Stomach (tissue), 9 donors: ENCODE data around the gene TOMM34. TPM values are rescaled to one million over a fixed set of nuclear protein-coding genes. Genes with fewer than 3 reads are reported as not detected.
A peak's percentile ranks its signal among the peaks of the same experiment; 100 is the strongest.

Source experiments
- DNase-seq, 2 donors: peaks; one replicate each; pipeline versions ENCODE4 v3.0.0 to v3.0.0-alpha.2; 2013 to 2019
- H3K27ac ChIP-seq, 5 donors: fragments of 200-600 bp in 4 of 5; sonication (generic) in 4 of 5; one replicate each; pipeline ENCODE4 v1.5.1; 2013 to 2019; ENCODE audit warnings: mild to moderate bottlenecking in 1 of 5, moderate library complexity in 1 of 5
- H3K27me3 ChIP-seq, 3 donors: fragments of 200-600 bp; sonication (generic); one replicate each; pipeline ENCODE4 v1.5.1; 2017 to 2019; ENCODE audit warnings: mixed run types in 1 of 3
- H3K36me3 ChIP-seq, 4 donors: fragments of 200-600 bp; sonication (generic); 1 replicate in 3 of 4; 2 replicates in 1 of 4; pipeline ENCODE4 v1.5.1; 2016 to 2019
- H3K4me1 ChIP-seq, 4 donors: fragments of 200-600 bp; sonication (generic); one replicate each; pipeline ENCODE4 v1.5.1; 2016 to 2019
- H3K4me3 ChIP-seq, 4 donors: fragments of 200-600 bp; sonication (generic) in 3 of 4; one replicate each; pipeline ENCODE4 v1.5.1; 2016 to 2019; ENCODE audit warnings: mild to moderate bottlenecking in 1 of 4
- H3K9me3 ChIP-seq, 4 donors: fragments of 200-600 bp; sonication (generic); one replicate each; pipeline ENCODE4 v1.5.1; 2016 to 2019
- CTCF ChIP-seq, 7 experiments: fragments of 450-650 bp in 4 of 7; fragments of 200-600 bp in 3 of 7; sonication (generic) in 3 of 7; IDR thresholded peaks; one replicate each; pipeline ENCODE4 v1.5.1; 2016 to 2019; ENCODE audit warnings: antibody characterized with exemption in 7 of 7, control low read depth in 2 of 7, mild to moderate bottlenecking in 1 of 7
- EP300 ChIP-seq: sonication (generic); formaldehyde crosslinking; IDR thresholded peaks from one replicate; pipeline ENCODE4 v1.6.1; 2017; ENCODE audit warnings: antibody characterized with exemption
- POLR2A ChIP-seq, 4 donors: fragments of 450-650 bp; IDR thresholded peaks; one replicate each; pipeline ENCODE4 v1.6.1; 2016; ENCODE audit warnings: antibody characterized with exemption in 4 of 4, control low read depth in 2 of 4, mild to moderate bottlenecking in 1 of 4, moderate library complexity in 1 of 4
- POLR2AphosphoS5 ChIP-seq, 3 donors: sonication (generic); formaldehyde crosslinking; IDR thresholded peaks; one replicate each; pipeline ENCODE4 v1.6.1; 2016; ENCODE audit warnings: antibody characterized with exemption in 3 of 3
- WGBS, 5 donors: extraction: QIAGEN DNeasy Blood & Tissue Kit in 3 of 5; methylation state at CpG; one replicate each; pipeline versions ENCODE4 v1.1.5 to v1.1.7; 2013 to 2018; 5-methylcytosine and 5-hydroxymethylcytosine counted together
- intact Hi-C: fragments of 100-400 bp; cut with DNase I; formaldehyde crosslinking; loops from one replicate; pipeline ENCODE4 v1.15.1; 2023; ENCODE audit warnings: low total_unique reads
- polyA plus RNA-seq, 3 donors: library from polyadenylated mRNA; stranded (reverse); fragments of 200-250 nt; gene quantifications; one replicate each; pipeline ENCODE4 v1.2.3, GENCODE V29; 2013
- total RNA-seq, 5 donors: library from RNA; depleted of rRNA; stranded (reverse); fragments of >200 nt; gene quantifications; one replicate each; pipeline versions ENCODE4 v1.1.0 to v1.2.3, GENCODE V29; 2014 to 2016
- donor health status: healthy with polysubstance abuse.
- donor health status: Bipolar disorder and iron deficiency.
- donor health status: healthy.

Gene TOMM34
- total and polyA plus RNA-seq, 8 donors = 1.7 to 15.7 (median 9.7) TPM

- no peaks in the 10 kb centered on the region for H3K27me3 ChIP-seq
- H3K4me1 ChIP-seq = peaks cover 14 to 46% (median 42%) of the 10 kb centered on the region in 4 donors
- no peaks in the 10 kb centered on the region for H3K9me3 ChIP-seq
- no peaks in the 10 kb centered on the region for H3K36me3 ChIP-seq
- peak overlapping the region; percentile 73 to 93 (median 82) for H3K4me3 ChIP-seq
- TF ChIP-seq EP300 (no peak), POLR2AphosphoS5 (IDR thresholded peaks at IDR 0.05) (no peak), POLR2A (IDR thresholded peaks at IDR 0.05) (no peak), CTCF (IDR thresholded peaks at IDR 0.05) (no peak)
- 25 to 33% (median 32%) methylated on average over 5 of the region's 5 CpGs for WGBS, 5 donors
- intact Hi-C loops = no loop called here
- peak overlapping the region; percentile 82 to 91 (median 90) for H3K27ac ChIP-seq
- no peak for DNase-seq
Measured at GRCh38 chr20:44965651-44966029, 5.4 kb upstream of the TOMM34 start.

GRCh38 chr20:44963325-44964215 is 3.4 kb upstream of the TOMM34 start:
- H3K27ac ChIP-seq = no peak overlapping the region
- H3K4me3 ChIP-seq = no peak overlapping the region
- no peaks in the 10 kb centered on the region for H3K27me3 ChIP-seq
- H3K36me3 ChIP-seq = no peaks in the 10 kb centered on the region
- intact Hi-C loops = no loop called here
- no peak for DNase-seq
- 78 to 85% (median 84%) methylated on average over 4 of the region's 4 CpGs for WGBS, 5 donors
- no peaks in the 10 kb centered on the region for H3K9me3 ChIP-seq
- H3K4me1 ChIP-seq = peaks cover 22 to 41% (median 40%) of the 10 kb centered on the region in 4 donors
- no peak for TF ChIP-seq POLR2AphosphoS5 (IDR thresholded peaks at IDR 0.05)
- TF ChIP-seq CTCF (IDR thresholded peaks at IDR 0.05) = no peak
- no peak for TF ChIP-seq EP300
- no peak for TF ChIP-seq POLR2A (IDR thresholded peaks at IDR 0.05)

GRCh38 chr20:44962483-44962882 is 2.3 kb upstream of the TOMM34 start:
- no peak for DNase-seq
- 90 to 97% (median 92%) methylated on average over 3 of the region's 3 CpGs for WGBS, 5 donors
- H3K27me3 ChIP-seq = no peaks in the 10 kb centered on the region
- no peaks in the 10 kb centered on the region for H3K9me3 ChIP-seq
- H3K36me3 ChIP-seq = peaks cover 0 to 3% (median 0%) of the 10 kb centered on the region in 4 donors
- no peak for TF ChIP-seq POLR2AphosphoS5 (IDR thresholded peaks at IDR 0.05)
- no peak for TF ChIP-seq POLR2A (IDR thresholded peaks at IDR 0.05)
- TF ChIP-seq EP300 = no peak
- no peak for TF ChIP-seq CTCF (IDR thresholded peaks at IDR 0.05)
- H3K4me1 ChIP-seq = peaks cover 18 to 40% (median 32%) of the 10 kb centered on the region in 4 donors
- no peak overlapping the region for H3K27ac ChIP-seq
- intact Hi-C loops = no loop called here
- no peak overlapping the region for H3K4me3 ChIP-seq

GRCh38 chr20:44961870-44962267 is 1.7 kb upstream of the TOMM34 start:
- Histone ChIP-seq H3K4me3 (no peak overlapping the region), H3K9me3 (no peaks in the 10 kb centered on the region), H3K27me3 (no peaks in the 10 kb centered on the region), H3K27ac (no peak overlapping the region), H3K36me3 (peaks cover 0 to 3% (median 1%) of the 10 kb centered on the region in 4 donors), H3K4me1 (peaks cover 12 to 39% (median 28%) of the 10 kb centered on the region in 4 donors)
- DNase-seq = no peak
- intact Hi-C loops = no loop called here
- no peak for TF ChIP-seq POLR2AphosphoS5 (IDR thresholded peaks at IDR 0.05)
- no peak for TF ChIP-seq EP300
- no peak for TF ChIP-seq POLR2A (IDR thresholded peaks at IDR 0.05)
- TF ChIP-seq CTCF (IDR thresholded peaks at IDR 0.05) = no peak
- 83 to 92% (median 89%) methylated on average over 3 of the region's 3 CpGs for WGBS, 5 donors
